GM12878 (cell line): ENCODE data around the gene NPLOC4.

Experiments used
- CBX3 ChIP-seq: fragments of 200-600 bp; sonication (generic); IDR thresholded peaks from 2 replicates; pipeline ENCODE4 v1.6.1; 2016; ENCODE audit warnings: low read depth, borderline replicate concordance
- CTCF ChIP-seq, 3 experiments: IDR thresholded peaks in 2 of 3; conservative IDR thresholded peaks in 1 of 3; 2 replicates each; pipeline ENCODE4 v1.5.1; 2011; ENCODE audit warnings: low read depth in 3 of 3, low read length in 3 of 3, mild to moderate bottlenecking in 3 of 3, control low read depth in 2 of 3, moderate library complexity in 2 of 3, inconsistent platforms in 1 of 3, mixed read lengths in 1 of 3; ENCODE audit not compliant: control insufficient read depth in 2 of 3, insufficient read depth in 1 of 3; ENCODE audit errors: extremely low read depth in 1 of 3
- EGR1 ChIP-seq, 2 experiments: IDR thresholded peaks; 1 replicate in 1 of 2; 2 replicates in 1 of 2; pipeline ENCODE4 v1.6.1; 2011 to 2012; ENCODE audit warnings: low read depth in 2 of 2, low read length in 2 of 2, borderline replicate concordance in 1 of 2, mild to moderate bottlenecking in 1 of 2, moderate library complexity in 1 of 2
- FOXK2 ChIP-seq: fragments of 450-650 bp; IDR thresholded peaks from 2 replicates; pipeline ENCODE4 v1.6.1; 2017; ENCODE audit warnings: mild to moderate bottlenecking, moderate library complexity
- MEF2A ChIP-seq: IDR thresholded peaks from 2 replicates; pipeline ENCODE4 v1.6.1; 2011; ENCODE audit warnings: low read depth, mild to moderate bottlenecking, low read length, moderate library complexity; ENCODE audit not compliant: insufficient read depth
- TAF1 ChIP-seq: IDR thresholded peaks from 2 replicates; pipeline ENCODE4 v1.6.1; 2011; ENCODE audit warnings: mild to moderate bottlenecking, low read depth, low read length, borderline replicate concordance
- YY1 ChIP-seq: IDR thresholded peaks from 2 replicates; pipeline ENCODE4 v1.6.1; 2011; ENCODE audit warnings: low read depth, mild to moderate bottlenecking, low read length
- ZBTB33 ChIP-seq: fragments of 450-650 bp; IDR thresholded peaks from 2 replicates; pipeline ENCODE4 v1.6.1; 2017; ENCODE audit warnings: mild to moderate bottlenecking
- ZNF274 ChIP-seq: IDR thresholded peaks from one replicate; pipeline ENCODE4 v1.8.0; 2011; ENCODE audit not compliant: insufficient read length, insufficient read depth

GRCh38 chr17:81676906-81677305, 40.0 kb upstream of the NPLOC4 start:
- no peak for TF ChIP-seq ZNF274
- no peak for TF ChIP-seq MEF2A
- no peak for TF ChIP-seq CTCF (IDR thresholded peaks at IDR 0.05 in 2 of 3, conservative IDR thresholded peaks at IDR 0.05 in 1 of 3; ENCODE audit: control insufficient read depth in 2 of 3, extremely low read depth in 1 of 3, insufficient read depth in 1 of 3, low read depth in 3 of 3, low read length in 3 of 3)
- no peak for TF ChIP-seq FOXK2
- no peak for TF ChIP-seq TAF1
- TF ChIP-seq ZBTB33 = no peak
- TF ChIP-seq CBX3 = no peak
- TF ChIP-seq YY1 = no peak
- TF ChIP-seq EGR1 (IDR thresholded peaks at IDR 0.05; ENCODE audit: borderline replicate concordance in 1 of 2, low read depth in 2 of 2, low read length in 2 of 2) = no peak
